Ishikawa (cell line): Measurements from ENCODE around the gene PARP1.

Source experiments
- RAD21 ChIP-seq: IDR thresholded peaks from 2 replicates; pipeline ENCODE4 v1.6.1; 2012; ENCODE audit warnings: low read depth
- TAF1 ChIP-seq: IDR thresholded peaks from 2 replicates; pipeline ENCODE4 v1.6.1; 2012; ENCODE audit warnings: low read depth, mild to moderate bottlenecking
- TEAD4 ChIP-seq: IDR thresholded peaks from 2 replicates; pipeline ENCODE4 v1.6.1; 2012
- YY1 ChIP-seq: IDR thresholded peaks from 2 replicates; pipeline ENCODE4 v1.6.1; 2012; ENCODE audit warnings: low read depth
- ZBTB7A ChIP-seq: IDR thresholded peaks from 2 replicates; pipeline ENCODE4 v1.6.1; 2012; ENCODE audit warnings: low read depth
- TF ChIP-seq, protein P1 (sequence below): IDR thresholded peaks from 2 replicates; pipeline ENCODE4 v1.6.1; 2012
- TF ChIP-seq, protein P2 (sequence below): IDR thresholded peaks from 2 replicates; pipeline ENCODE4 v1.6.1; 2012

DNA sequence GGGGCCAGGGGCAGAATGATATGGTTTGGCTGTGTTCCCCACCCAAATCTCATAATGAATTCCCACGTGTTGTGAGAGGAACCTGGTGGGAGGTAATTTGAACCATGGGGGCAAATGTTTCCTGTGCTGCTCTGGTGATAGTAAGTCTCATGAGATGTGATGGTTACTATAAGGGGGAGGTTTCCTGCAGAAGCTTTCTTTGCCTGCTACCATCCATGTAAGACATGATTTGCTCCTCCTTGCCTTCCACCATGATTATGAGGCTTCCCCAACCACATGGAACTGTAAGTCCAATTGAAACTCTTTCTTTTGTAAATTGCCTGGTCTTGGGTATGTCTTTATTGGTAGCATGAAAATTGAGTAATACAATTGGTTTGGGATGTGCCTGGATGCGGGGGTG lies 65.2 kb downstream of the PARP1 start:
- TF ChIP-seq, protein P1, sequence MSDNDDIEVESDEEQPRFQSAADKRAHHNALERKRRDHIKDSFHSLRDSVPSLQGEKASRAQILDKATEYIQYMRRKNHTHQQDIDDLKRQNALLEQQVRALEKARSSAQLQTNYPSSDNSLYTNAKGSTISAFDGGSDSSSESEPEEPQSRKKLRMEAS = no peak
- TF ChIP-seq YY1 (no peak), RAD21 (no peak), TAF1 (no peak), ZBTB7A (no peak), TEAD4 (no peak)
- TF ChIP-seq, protein P2, sequence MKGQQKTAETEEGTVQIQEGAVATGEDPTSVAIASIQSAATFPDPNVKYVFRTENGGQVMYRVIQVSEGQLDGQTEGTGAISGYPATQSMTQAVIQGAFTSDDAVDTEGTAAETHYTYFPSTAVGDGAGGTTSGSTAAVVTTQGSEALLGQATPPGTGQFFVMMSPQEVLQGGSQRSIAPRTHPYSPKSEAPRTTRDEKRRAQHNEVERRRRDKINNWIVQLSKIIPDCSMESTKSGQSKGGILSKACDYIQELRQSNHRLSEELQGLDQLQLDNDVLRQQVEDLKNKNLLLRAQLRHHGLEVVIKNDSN = no peak
